ENCODE measurements around the gene PKN3. TPM values are rescaled to one million over a fixed set of nuclear protein-coding genes. Genes with fewer than 3 reads are reported as not detected.

Gene PKN3
- 0.65 and 9.7 TPM in 2 replicates for total RNA-seq

DNA sequence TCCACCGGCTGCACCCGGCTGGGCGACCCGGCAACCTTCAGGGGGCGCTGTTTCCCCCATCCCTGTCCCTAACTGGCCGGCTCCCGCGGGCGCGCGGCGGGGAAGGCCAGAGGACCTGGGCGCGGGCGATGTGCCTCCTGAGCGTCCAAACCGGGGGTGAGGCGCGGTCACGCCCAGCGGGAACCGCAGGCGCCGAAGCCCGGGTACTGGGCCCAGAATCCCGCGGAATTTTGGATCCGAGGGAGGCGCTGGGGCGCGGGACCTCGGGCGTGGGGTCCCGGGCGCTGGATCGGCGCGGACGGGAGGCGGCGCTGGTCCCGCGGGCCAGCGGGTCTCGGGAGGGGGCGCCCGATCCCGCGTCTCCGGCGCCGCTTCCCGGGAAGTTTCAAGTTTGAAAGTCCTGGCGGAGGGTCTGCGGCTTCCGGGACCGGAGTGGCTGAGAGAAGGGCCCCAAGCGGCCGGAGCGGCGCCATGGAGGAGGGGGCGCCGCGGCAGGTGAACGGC lies at the start of gene PKN3:
Gene PKN3 (plus strand): TSS at position 59 of the 504 bp plus-strand sequence. CDS start 413 bp downstream, at position 472.

DNA sequence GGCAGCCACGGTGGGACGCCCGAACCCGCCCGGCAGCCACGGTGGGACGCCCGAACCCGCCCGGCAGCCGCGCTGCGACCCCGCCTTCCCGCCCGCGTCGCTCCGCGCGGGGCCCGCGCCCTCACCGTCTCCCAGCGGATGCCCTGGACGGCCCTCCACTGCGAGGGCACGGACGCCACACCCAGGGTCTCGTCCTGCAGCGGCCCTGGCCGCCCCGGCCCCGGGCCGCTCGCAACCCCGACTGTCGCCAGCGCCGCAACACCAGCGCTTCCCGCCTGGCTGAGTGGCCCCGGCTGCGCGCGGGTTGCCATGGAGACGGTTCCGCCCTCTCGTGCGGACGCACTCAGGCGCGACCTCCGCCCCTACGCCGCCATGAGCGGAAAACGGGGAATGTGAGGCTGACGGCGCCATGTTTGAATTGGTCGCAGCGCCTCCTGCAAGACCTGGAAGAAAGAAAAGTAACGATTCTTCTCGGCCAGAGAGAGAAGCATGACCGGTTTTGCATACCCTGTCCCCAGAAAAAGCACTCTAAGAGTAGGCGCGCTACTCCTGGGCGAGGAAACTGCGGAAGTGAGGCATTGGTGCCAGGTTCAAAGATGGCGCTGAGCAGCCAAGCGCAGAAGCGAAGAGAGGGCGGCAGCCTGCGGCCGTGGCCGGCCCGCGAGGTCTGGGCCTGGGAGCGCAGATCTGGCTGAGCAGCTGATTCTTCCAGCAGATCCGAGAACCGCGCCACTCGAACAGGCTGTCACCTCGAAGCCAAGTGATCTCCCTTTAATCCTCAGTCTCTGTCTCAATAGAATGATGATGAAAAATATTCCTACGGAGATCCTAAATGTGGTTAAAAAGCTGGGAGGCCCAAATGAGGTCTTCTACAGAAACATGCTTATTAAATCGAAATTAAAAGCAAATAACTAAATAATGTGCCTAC lies 45.6 kb upstream of the PKN3 start, which contains the start of gene DYNC2I2:
Gene DYNC2I2 (minus strand): TSS at position 432 of the 928 bp plus-strand sequence. CDS start 121 bp downstream, at position 311.

DNA sequence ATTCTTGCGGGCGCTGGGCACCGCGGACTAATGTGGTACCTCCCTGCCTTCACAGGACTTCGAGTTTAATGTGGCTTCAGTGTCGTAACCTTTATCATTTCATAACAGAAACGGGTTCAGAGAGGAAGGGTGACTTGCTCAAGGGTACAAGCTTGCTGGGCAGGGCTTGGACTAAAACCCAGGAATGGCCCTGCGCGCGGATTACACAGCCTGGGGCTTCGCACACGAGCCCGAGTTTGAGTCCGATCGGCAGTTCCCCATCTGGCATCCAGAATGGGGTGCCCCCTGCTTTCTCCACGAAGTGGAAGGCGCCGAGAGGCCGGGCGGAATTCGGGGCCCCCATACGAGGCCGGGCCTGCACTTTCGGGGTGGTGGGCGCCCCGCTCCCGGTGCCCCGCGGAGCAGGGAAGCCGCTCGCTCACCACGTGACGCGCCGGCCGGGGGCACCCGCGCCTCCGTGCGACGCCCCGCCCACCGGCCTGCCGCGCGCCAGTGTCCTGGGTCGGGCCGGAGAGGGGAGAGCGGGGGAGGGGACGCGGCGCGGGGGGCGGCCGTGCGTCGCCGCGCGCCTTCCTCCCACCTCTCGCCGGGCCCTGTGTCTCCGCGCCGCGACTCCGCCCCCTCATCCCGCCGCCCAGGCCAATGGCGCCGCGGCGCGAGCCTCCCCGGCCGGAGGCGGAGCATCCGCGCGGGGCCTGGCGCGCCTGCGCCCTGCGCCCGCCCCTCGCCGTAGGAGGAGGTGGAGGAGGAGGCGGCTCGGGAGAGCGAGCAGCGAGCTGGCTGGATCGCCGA lies 13.6 kb upstream of the PKN3 start, which contains the start of gene SET:
Gene SET (plus strand): TSS at position 722 of the 792 bp plus-strand sequence. CDS start 361 bp downstream, outside the sequence.

DNA sequence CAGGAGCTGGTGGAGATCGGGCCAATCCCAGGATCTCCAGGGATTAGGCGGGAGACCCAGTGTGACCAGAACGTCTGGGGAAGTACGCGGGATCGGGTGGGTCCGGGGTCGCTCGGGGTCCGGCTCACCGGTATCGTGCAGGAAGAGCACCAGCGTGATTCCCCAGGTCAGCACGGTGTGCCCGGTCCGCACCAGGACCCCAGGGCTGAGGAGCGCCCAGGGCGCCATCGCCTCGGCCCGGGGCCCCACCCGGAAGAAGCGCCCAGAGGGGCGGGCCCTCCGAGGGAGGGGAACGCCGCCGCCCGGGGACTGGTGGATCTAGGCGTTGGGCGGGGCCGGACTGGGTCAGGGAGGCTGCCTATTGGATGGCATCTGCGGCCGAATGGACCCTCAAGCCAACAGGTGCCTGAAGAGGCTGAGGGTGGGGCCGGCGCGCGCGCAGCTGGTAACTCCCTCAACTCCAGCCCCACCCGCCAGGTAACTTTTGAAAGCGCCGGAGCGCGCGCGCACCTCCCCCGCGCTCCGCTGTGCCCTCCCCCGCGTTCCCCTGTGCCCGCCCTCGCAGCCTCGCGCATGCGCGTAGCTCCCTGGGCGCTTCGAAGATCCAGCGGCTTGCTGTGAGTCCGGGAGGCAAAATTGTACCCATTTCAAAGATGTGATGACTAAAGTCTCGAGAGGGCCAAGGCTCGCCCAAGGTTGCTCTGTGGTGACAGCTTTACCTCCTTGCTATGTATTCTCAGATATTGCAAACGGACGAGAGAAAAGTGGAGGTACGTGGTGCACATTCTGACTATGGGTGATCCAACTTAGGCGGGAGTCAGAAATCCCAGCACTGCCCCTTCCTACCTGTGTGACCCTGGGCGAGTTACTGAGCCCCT lies 21.8 kb downstream of the PKN3 start, which contains the start of gene ZDHHC12:
Gene ZDHHC12 (minus strand): TSS at position 262 of the 878 bp plus-strand sequence. CDS start 34 bp downstream, at position 228.

Other genes with a start within 250 kb of the PKN3 start
- gene ODF2, start 246.5 kb upstream of the PKN3 start, total RNA-seq: 23.5 and 36.0 TPM in 2 replicates
- gene GLE1, start 197.8 kb upstream of the PKN3 start, total RNA-seq: 19.0 and 22.2 TPM in 2 replicates
- gene SPTAN1, start 149.9 kb upstream of the PKN3 start, total RNA-seq: 226 and 237 TPM in 2 replicates
- gene DYNC2I2, start 45.7 kb upstream of the PKN3 start, total RNA-seq: 20.9 and 40.7 TPM in 2 replicates
- gene SET, start 13.3 kb upstream of the PKN3 start, total RNA-seq: 182 and 183 TPM in 2 replicates
- 39.0 and 44.4 TPM in 2 replicates for gene ZDHHC12, start 21.6 kb downstream of the PKN3 start, total RNA-seq
- 23.7 and 46.9 TPM in 2 replicates for gene ZER1, start 69.4 kb downstream of the PKN3 start, total RNA-seq
- gene TBC1D13, start 84.8 kb downstream of the PKN3 start, total RNA-seq: 14.3 and 30.7 TPM in 2 replicates
- gene ENDOG, start 116.0 kb downstream of the PKN3 start, total RNA-seq: 10.1 and 16.2 TPM in 2 replicates
- 17.2 and 40.4 TPM in 2 replicates for gene SPOUT1, start 127.3 kb downstream of the PKN3 start, total RNA-seq
- 2.9 and 5.2 TPM in 2 replicates for gene KYAT1, start 179.4 kb downstream of the PKN3 start, total RNA-seq
- 41.9 and 45.4 TPM in 2 replicates for gene LRRC8A, start 179.6 kb downstream of the PKN3 start, total RNA-seq
- 16.2 and 22.2 TPM in 2 replicates for gene PHYHD1, start 218.5 kb downstream of the PKN3 start, total RNA-seq
- gene DOLK, start 245.1 kb downstream of the PKN3 start, total RNA-seq: 28.3 and 29.3 TPM in 2 replicates
- 26.5 and 33.2 TPM in 2 replicates for gene NUP188, start 245.2 kb downstream of the PKN3 start, total RNA-seq